Activated CD4-positive, alpha-beta T cell treated with anti-CD3 and anti-CD28 coated beads, Interleukin-2, amount 10 ng/mL, durations not matched to agents 7 days and 5 days (primary cell): ENCODE results near the gene PXDN. TPM values are rescaled to one million over a fixed set of nuclear protein-coding genes. Genes with fewer than 3 reads are reported as not detected.
"Not testable (repeated sequence)": the region's sequence is repeated elsewhere in the genome, so short reads cannot be mapped to it uniquely, and the experiment has no call there.

ENCODE experiments used
- CTCF ChIA-PET: fragments of 350-600 bp; sonication (Branson Sonifier 250); formaldehyde crosslinking; loops from one replicate; lab custom pipeline; 2021; ENCODE audit warnings: antibody characterized with exemption; lab: Charles Lee
- POLR2A ChIA-PET: fragments of 350-600 bp; sonication (Branson Sonifier 250); formaldehyde crosslinking; loops from one replicate; lab custom pipeline; 2021; ENCODE audit warnings: antibody characterized with exemption; lab: Charles Lee
- DNase-seq: peaks from one replicate; pipeline ENCODE4 v3.0.0-alpha.2; 2020
- H3K27ac Mint-ChIP-seq: one replicate; pipeline ENCODE4 v1.8.0; 2021; ENCODE audit warnings: mild to moderate bottlenecking, moderate library complexity, mixed read lengths
- H3K27me3 Mint-ChIP-seq: one replicate; pipeline ENCODE4 v1.8.0; 2021; ENCODE audit warnings: mixed read lengths
- H3K36me3 Mint-ChIP-seq: one replicate; pipeline ENCODE4 v1.8.0; 2021; ENCODE audit warnings: low read depth, mixed read lengths
- H3K4me1 Mint-ChIP-seq: one replicate; pipeline ENCODE4 v1.8.0; 2021; ENCODE audit warnings: mixed read lengths
- H3K4me3 Mint-ChIP-seq: one replicate; pipeline ENCODE4 v1.8.0; 2021; ENCODE audit warnings: mild to moderate bottlenecking, moderate library complexity, mixed read lengths
- H3K9me3 Mint-ChIP-seq: one replicate; pipeline ENCODE4 v1.8.0; 2021; ENCODE audit warnings: mixed read lengths
- total RNA-seq, 2 experiments: library from RNA; stranded (reverse); gene quantifications; one replicate each; pipeline ENCODE4 v1.2.3, GENCODE V29; 2021

Gene PXDN
- total RNA-seq, 2 experiments from 2014 or later, result 0.20 to 0.58 TPM

DNA sequence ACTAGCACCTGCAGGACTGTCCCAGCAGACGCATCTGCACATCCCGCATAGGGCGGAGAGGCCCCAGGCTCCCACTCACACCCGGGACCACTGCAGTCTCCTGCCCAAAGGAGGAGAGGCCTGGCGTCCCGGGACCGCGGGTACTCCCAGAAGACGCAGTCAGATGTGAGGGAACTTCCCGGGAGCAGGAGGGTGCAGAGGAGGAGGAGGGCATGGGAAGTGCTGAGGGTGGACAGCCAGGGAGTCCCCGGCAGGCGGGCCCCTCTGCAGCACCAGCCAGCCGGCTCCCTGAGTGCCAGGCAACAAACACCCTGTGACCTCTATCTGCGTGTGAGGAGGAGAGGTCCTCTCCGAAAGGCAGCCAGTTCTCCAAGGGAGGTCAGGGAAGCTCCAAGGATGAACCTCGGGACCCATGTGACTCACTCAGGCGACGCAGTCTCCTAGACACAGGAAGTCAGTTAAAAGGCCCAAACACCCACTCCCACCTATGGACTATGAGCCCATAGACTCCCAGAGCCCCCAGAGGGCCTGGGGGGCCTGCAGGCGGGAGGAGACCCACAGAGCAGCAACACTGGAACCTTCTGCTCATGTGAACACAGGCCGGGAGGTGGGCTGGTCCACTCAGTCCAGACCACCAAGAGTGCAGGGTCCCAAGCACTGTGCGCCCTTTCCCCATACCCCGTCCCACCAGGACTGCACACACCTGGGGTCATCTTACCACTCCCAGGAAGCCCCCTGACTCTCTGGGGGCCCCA lies 4.2 kb downstream of the PXDN start:
- DNase-seq, result no peak
- CTCF ChIA-PET, result no interaction called here
- Mint-ChIP-seq H3K36me3 (no peaks in the 10 kb centered on the region), H3K9me3 (no peaks in the 10 kb centered on the region), H3K27me3 (peaks cover 18% of the 10 kb centered on the region), H3K27ac (no peak overlapping the region), H3K4me1 (peaks cover 8% of the 10 kb centered on the region), H3K4me3 (no peak overlapping the region)
- POLR2A ChIA-PET, result no interaction called here

DNA sequence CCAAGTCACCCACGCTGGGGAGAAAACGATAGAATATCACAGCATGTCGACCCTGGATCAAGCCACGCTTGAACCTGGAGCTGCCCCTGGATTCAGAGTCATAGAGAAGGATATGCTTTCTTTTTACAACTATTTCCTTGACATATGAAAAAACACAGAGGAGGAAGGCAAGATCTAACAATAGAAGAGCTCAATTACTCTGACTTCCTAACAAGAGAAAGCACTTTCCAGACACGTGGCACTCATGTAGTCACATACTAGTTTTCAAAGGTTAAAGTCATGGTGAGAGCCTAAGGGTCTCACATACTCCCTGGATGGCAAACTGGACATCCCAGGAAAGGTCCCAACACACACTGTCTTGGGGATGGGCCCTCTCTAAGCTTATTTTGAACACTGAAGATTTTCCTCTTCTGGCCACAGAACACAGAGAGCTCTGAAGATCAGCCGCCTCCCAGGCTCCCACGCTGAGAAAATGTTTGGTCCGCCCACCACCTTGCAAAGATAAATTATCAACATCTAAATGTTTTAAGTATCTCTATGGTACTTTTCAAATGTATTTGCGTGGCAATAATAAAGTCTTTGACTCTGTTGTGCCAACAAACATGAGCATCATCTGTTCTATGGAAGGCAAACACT lies 4.9 kb downstream of the PXDN start:
- no peaks in the 10 kb centered on the region for H3K9me3 Mint-ChIP-seq
- CTCF ChIA-PET, result no interaction called here
- no peaks in the 10 kb centered on the region for H3K36me3 Mint-ChIP-seq
- no peak overlapping the region for H3K27ac Mint-ChIP-seq
- no peak overlapping the region for H3K4me3 Mint-ChIP-seq
- DNase-seq, result no peak
- peaks cover 12% of the 10 kb centered on the region for H3K27me3 Mint-ChIP-seq
- POLR2A ChIA-PET, result no interaction called here
- peaks cover 6% of the 10 kb centered on the region for H3K4me1 Mint-ChIP-seq

GRCh38 chr2:1738646-1739302 lies 5.5 kb downstream of the PXDN start:
- DNase-seq, result no peak
- POLR2A ChIA-PET, result no interaction called here
- H3K27me3 Mint-ChIP-seq, result peaks cover 12% of the 10 kb centered on the region

GRCh38 chr2:1738163-1738562 lies 6.2 kb downstream of the PXDN start:
- CTCF ChIA-PET, result interaction anchor here (0.6 to 0.9 kb wide), 2 partner anchors 30 to 1125 kb away, joined by 3 to 5 read pairs; no protein-coding TSS in a partner anchor
- peaks cover 12% of the 10 kb centered on the region for H3K27me3 Mint-ChIP-seq
- POLR2A ChIA-PET, result no interaction called here

More at GRCh38 chr2:1738646-1739302, 5.5 kb downstream of the PXDN start:
- H3K36me3 Mint-ChIP-seq, result no peaks in the 10 kb centered on the region
- H3K4me3 Mint-ChIP-seq, result no peak overlapping the region
- H3K9me3 Mint-ChIP-seq, result no peaks in the 10 kb centered on the region
- CTCF ChIA-PET, result interaction anchor here (0.6 to 0.9 kb wide), 2 partner anchors 30 to 1125 kb away, joined by 3 to 5 read pairs; no protein-coding TSS in a partner anchor
- peaks cover 6% of the 10 kb centered on the region for H3K4me1 Mint-ChIP-seq
- no peak overlapping the region for H3K27ac Mint-ChIP-seq

DNA sequence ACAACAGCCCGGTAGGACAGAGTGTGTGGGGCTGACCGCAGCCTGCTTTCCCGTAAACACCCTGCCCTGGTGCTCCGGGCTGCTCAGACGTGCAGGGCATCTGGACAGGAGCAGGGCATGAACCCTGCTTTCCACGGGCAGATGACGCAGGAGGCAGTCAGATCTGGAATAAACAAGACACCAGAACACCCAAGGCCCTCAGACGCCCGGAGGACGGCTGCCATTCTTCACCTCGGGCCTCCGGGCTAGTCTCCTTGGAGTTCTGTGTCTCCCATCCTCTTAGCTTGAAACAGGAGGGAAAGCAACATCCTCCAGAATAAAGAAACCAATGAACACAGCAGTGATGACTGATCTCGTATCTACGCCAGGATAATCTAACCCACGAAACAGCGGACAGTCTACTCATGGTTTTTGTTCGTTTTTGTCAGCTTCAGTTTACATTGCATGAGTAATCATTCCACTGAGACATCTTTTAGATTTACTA lies 7.3 kb downstream of the PXDN start:
- no peak for DNase-seq
- ChIA-PET POLR2A (no interaction called here), CTCF (interaction anchor here (0.7 kb wide), 1 partner anchor 95 kb away, joined by 3 read pairs; no protein-coding TSS in a partner anchor)
- Mint-ChIP-seq H3K4me1 (no peaks in the 10 kb centered on the region), H3K27ac (no peak overlapping the region), H3K36me3 (no peaks in the 10 kb centered on the region), H3K9me3 (no peaks in the 10 kb centered on the region), H3K4me3 (no peak overlapping the region), H3K27me3 (peaks cover 4% of the 10 kb centered on the region)

More at GRCh38 chr2:1738163-1738562, 6.2 kb downstream of the PXDN start:
- Mint-ChIP-seq H3K4me3 (no peak overlapping the region), H3K4me1 (peaks cover 6% of the 10 kb centered on the region), H3K36me3 (no peaks in the 10 kb centered on the region), H3K27ac (no peak overlapping the region), H3K9me3 (no peaks in the 10 kb centered on the region)
- DNase-seq, result no peak

DNA sequence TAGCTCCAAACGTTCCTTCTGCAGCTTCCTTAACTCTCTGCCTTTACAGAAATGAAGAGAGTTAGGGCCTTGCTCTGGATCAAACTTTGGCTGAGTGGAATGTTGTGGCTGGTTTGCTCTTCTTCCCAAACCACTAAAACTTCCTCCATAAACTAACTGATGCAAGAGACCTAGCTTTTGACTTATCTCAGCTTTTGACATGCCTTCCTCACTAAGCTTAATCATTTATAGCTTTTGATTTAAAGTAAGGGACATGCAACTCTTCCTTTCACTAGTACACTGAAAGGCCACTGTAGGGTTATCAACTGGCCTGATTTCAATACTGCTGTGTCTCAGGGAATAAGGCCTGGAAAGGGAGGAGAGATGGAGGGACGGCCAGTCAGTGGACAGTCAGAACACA lies 8.3 kb downstream of the PXDN start:
- Mint-ChIP-seq H3K27me3 (no peaks in the 10 kb centered on the region), H3K27ac (no peak overlapping the region), H3K4me1 (no peaks in the 10 kb centered on the region), H3K4me3 (no peak overlapping the region), H3K36me3 (no peaks in the 10 kb centered on the region), H3K9me3 (no peaks in the 10 kb centered on the region)
- CTCF ChIA-PET, result interaction anchor here (0.8 kb wide), 1 partner anchor 72 kb away, joined by 3 read pairs; no protein-coding TSS in a partner anchor
- POLR2A ChIA-PET, result no interaction called here
- no peak for DNase-seq

DNA sequence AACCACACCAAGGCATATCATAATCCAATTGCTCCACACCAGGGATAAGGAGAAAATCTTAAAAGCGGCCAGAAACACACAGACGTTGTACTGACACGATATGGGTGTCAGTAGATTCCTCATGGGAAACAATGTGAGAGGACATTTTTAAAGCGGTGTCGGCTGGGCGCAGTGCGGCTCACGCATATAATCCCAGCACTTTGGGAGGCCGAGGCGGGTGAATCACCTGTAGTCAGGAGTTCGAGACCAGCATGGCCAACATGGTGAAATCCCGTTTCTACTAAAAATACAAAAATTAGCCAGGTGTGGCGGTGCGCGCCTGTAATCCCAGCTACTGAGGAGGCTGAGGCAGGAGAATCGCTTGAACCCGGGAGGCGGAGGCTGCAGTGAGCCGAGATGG lies 11.0 kb downstream of the PXDN start:
- H3K4me1 Mint-ChIP-seq, H3K9me3 Mint-ChIP-seq, DNase-seq, CTCF ChIA-PET, H3K36me3 Mint-ChIP-seq, H3K27me3 Mint-ChIP-seq, H3K27ac Mint-ChIP-seq, POLR2A ChIA-PET, H3K4me3 Mint-ChIP-seq: not testable (repeated sequence)

GRCh38 chr2:1731963-1732768 lies 12.1 kb downstream of the PXDN start:
- CTCF ChIA-PET, result no interaction called here
- H3K9me3 Mint-ChIP-seq, result no peaks in the 10 kb centered on the region
- H3K27me3 Mint-ChIP-seq, result no peaks in the 10 kb centered on the region
- POLR2A ChIA-PET, result no interaction called here
- no peak for DNase-seq
- H3K4me1 Mint-ChIP-seq, result no peaks in the 10 kb centered on the region
- no peak overlapping the region for H3K27ac Mint-ChIP-seq
- no peak overlapping the region for H3K4me3 Mint-ChIP-seq
- no peaks in the 10 kb centered on the region for H3K36me3 Mint-ChIP-seq

DNA sequence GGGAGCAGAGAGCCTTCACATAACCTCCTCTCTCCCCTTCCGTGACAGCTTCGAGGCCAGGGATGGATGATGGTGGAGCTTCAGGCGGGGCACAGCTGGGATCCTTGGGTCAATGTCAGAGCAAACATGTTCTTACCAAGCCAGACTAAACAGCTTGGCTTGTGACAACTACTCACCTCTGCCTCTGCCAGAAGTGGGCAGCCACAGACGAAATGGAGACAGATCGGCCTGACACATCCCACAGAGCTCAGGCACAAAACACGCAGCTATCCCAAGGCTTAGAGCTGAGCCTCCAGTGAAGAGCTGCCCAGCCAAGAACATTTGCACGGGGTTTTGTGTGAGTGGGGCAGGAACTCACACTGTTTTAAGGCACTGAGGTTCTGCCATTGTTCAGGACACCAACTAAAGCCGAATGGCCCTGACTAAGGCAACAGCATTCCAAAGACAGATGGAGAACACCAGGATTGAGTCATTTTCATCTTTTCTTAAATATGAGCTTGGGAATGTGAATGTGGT lies 12.8 kb downstream of the PXDN start:
- Mint-ChIP-seq H3K27ac (no peak overlapping the region), H3K4me3 (no peak overlapping the region), H3K36me3 (no peaks in the 10 kb centered on the region), H3K27me3 (no peaks in the 10 kb centered on the region), H3K9me3 (no peaks in the 10 kb centered on the region), H3K4me1 (no peaks in the 10 kb centered on the region)
- ChIA-PET CTCF (interaction anchor here (0.9 kb wide), 1 partner anchor 10 kb away, joined by 3 read pairs; no protein-coding TSS in a partner anchor), POLR2A (no interaction called here)
- DNase-seq, result no peak

GRCh38 chr2:1730015-1730927 lies 14.0 kb downstream of the PXDN start:
- no peaks in the 10 kb centered on the region for H3K36me3 Mint-ChIP-seq
- DNase-seq, result no peak
- no peaks in the 10 kb centered on the region for H3K27me3 Mint-ChIP-seq
- no peaks in the 10 kb centered on the region for H3K9me3 Mint-ChIP-seq
- H3K4me1 Mint-ChIP-seq, result no peaks in the 10 kb centered on the region
- H3K27ac Mint-ChIP-seq, result no peak overlapping the region
- ChIA-PET POLR2A (no interaction called here), CTCF (interaction anchor here (0.9 kb wide), 1 partner anchor 12 kb away, joined by 3 read pairs; no protein-coding TSS in a partner anchor)
- no peak overlapping the region for H3K4me3 Mint-ChIP-seq

GRCh38 chr2:1729242-1729641 lies 15.1 kb downstream of the PXDN start:
- Mint-ChIP-seq H3K4me1 (no peaks in the 10 kb centered on the region), H3K27ac (no peak overlapping the region), H3K27me3 (no peaks in the 10 kb centered on the region), H3K4me3 (no peak overlapping the region), H3K36me3 (no peaks in the 10 kb centered on the region), H3K9me3 (no peaks in the 10 kb centered on the region)
- POLR2A ChIA-PET, result no interaction called here
- CTCF ChIA-PET, result no interaction called here
- no peak for DNase-seq
